Esophagus mucosa (tissue), 1 donor: ENCODE measurements around the gene MEX3B. TPM values are rescaled to one million over a fixed set of nuclear protein-coding genes. Genes with fewer than 3 reads are reported as not detected.
"Not testable (repeated sequence)": the region's sequence is repeated elsewhere in the genome, so short reads cannot be mapped to it uniquely, and the experiment has no call there.

Source experiments
- ATAC-seq: fragments of 200-7000 bp; cut with Tn5 transposase; one replicate; pipeline ENCODE4 v1.9.1; 2020
- total RNA-seq: library from RNA; stranded (reverse); gene quantifications from one replicate; pipeline ENCODE4 v1.2.4, GENCODE V29; 2023
- donor health status: DM: yes; HTN: yes; CAD: no.

MEX3B gene
- total RNA-seq, 1 donor from 2014 or later, result 0.48 TPM

DNA sequence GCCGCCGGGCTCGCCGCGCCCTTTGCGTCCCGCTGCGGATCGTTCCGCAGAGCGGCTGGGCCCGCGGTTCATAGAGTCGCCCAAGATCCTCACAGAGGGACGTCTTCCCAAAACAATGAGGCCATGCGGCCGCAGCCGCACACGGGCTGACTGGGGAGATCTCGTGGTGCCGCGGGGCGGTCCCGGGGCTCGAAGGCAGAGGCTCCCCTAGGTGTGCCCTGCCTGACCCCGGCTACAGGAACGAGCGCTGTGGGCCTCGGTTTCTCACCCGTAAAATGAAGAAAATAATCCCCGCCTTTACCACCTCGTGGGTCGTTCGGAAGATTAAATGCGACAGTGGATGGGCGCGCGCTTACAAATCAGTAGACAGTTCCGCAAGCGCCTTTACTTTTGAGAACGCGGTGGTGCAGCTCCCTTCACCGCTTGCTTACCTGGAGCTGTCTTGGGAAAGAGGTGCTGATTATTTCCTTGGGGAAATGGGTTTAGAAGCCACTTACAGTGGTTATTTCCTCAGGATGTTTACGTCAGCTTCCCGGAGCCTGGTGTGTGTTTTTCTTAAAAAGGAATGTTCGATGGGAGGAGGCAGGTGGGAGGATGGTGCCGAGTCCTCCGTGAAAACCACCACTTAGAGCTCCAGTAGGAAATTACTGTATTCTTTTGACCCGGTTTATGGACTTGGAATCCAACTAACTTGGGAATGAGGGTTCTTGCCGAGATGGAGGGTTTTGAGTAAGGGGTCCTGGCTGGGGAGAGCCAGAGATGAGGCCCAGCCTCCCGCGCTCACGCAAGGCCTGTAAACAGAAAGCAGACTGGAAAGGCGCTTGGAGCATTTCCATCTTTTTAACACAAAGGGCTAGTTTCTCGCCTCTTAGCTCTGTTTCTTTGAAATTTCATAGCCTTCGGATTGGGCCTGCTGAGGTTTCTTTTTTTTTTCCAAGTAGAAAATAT is 1.9 kb upstream of the MEX3B start:
- peak; percentile 1 for ATAC-seq

DNA sequence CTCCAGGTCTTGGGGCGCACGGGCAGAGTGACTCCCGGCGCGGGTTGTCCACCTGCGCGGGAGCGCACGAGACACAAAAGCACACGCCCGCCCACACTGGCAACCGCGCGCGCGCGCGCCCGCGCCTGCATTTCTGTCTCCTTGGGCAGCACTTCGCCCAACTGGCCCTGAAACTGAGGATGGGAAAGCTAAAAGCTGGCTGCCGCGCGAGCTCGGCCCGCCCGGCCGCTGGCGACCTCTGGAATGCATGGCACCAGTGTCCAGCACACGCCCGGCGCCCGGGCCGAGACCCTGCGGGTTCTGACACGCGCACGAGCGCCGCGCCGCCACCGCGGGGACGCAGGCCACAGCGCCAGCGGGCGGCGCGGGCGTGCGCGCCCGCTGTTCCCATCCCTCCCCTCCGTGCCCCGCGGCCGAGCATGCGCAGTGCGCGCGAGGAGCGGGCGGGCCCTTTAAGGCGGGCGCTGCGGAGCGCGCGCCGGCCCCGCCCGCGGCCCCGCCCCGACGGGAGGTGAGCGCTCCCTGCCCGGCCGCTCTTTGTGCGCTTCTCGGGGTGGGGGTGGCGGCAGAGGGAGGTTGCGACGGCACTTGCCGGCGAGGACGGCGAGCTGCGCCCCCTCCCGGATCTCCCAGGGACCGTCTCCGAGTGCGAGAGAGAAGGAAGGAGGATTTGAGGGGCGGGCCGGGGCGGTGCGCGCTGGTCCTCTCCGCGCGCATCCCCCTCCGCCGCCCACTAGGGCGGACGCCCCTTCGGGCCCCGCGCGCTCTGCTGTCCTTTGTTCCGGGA is 1.0 kb upstream of the MEX3B start:
- ATAC-seq, result peak; percentile 94

DNA sequence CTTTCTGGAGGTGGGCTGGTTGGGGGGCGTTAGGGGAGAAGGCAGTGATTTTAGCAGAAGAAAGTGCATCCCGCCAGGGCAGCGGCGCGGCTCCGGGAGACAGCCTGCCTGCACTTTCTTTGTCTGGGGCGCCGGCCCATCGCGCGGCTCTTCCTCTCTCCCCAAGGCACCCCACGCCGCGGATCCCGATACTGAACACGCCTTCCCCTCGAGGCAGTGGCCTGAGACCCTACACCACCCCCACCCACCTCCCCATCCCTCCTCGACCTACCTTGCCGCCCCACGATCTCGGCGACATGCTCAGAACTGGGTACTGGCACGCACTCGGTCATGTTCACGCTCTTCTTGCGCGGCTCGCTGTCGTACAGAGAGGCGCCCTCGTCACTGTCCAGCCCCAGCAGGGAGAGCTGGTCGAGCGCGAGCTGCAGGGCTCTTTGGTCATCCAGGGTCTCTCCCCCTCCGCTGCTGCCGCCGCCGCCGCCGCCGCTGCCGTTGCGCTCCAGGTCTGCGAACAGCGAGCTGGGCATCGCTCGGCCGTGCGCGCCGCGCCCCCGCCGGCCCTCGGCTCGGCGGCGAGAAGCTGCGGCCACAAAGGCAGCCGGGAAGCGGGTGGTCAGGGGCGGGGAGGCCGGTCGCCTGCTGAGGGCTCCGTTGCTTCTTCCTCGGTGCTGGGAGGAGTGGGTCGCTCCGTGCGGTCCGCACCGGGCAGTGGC is 483 bp downstream of the MEX3B start:
- ATAC-seq, result no peak

DNA sequence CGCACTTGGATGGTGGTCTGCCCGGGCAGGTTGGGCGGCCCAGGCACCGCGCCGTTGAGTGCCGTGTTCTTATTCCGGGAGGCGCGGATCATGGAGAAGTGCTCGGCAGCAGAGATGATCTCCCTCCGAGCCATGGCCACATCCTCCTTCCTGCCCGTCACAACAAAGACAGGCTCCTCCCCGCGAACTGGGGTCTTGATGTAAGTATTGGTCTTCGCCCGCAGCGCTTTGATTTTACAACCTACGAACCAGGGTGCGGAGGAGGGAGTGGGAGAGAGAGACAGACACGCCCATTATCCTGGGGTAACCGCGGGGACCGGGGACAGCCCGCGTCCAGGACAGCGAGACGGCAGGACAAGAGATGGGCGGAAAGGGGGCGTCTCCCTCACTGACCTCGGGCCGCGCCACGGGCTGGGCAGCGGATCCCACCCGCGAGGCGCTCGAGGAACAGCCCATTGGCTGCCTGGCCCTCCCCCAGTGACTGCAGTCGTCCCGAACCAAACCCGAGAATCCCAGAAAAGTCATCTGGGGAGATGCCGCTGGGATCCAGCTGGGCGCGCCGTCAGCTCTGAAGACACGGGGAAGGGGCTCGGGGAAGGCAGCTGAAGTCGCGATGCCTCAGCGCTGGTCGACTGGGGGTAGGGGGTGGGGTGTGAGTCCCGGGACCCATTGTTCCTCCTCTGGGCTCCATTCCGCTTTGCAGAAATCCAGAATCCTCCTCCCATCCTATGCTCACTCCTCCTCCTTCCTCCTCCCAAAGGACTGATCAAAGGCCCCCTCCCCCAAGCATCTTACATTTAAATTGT is 1.2 kb downstream of the MEX3B start:
- ATAC-seq, result no peak

DNA sequence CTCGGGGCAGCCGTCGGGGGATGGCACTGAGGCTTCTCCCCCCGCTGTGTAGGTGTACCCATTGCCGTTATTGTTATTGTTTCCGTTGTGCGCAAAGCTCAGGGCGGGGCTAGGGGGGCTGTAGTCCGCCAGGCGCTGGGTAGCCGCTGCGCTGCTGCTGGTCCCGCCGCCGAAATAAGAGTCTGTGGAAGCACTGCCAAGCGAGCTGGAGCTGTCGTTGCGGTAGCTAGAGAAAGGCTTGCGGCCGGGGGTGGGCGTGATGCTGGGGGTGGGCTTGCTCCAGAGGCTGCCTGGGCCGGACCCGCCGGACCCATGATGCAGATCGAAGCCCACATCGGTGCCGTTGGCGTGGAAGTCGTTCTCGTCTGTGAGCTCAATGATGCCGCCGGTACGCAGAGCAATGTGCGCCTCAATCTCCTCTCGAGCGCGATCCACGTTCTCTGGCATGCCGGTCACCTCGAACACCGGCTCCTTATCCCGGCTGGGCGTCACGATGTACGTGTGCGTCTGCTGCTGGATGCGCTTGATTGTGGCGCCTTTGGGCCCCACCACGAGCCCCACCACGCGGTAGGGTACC is 1.9 kb downstream of the MEX3B start:
- no peak for ATAC-seq

DNA sequence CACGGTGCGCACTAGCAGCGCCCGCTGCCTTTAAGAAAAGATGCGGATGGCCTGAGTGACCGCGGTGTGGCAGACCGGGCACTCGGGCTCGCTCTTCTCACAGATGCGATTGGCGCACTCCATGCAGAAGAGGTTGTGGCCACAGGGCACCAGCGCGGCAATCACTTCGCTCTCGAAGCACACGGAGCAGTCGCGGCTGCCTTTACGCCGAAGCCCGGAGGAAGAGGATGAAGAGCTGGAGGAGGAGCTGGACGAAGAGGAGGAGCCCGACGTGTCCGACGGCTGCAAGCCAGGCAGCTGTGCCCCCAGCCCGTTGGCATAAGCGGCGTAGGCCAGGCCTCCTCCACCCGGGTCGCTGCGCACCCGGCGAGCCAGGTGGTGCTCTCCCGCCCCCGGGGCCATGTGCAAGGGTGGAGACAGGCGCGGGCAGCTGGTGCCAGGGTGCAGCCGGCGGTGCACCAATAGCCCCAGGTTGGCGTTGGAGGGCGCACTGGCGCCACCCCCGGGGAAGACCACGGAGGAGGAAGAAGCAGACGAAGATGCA is 2.6 kb downstream of the MEX3B start:
- no peak for ATAC-seq

DNA sequence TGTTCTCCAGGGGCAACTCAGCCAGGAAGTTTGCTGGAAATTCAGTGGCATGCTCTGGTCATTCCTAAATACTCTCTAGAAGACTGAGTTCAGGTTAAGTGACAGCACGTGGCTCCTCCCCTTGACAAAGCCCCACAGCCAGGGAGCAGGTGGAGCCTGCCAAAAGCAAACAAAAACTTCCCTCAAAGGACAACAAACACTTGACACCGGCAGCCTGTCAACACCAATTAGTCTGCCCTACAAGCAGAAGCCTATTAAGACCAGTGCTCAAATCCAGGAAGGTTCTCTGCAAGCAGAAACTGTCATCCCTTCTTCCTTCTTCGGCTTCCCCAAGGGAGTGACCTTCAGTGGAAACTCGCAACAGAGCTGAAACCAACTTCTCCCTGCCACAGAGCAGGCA is 5.0 kb downstream of the MEX3B start:
- no peak for ATAC-seq

DNA sequence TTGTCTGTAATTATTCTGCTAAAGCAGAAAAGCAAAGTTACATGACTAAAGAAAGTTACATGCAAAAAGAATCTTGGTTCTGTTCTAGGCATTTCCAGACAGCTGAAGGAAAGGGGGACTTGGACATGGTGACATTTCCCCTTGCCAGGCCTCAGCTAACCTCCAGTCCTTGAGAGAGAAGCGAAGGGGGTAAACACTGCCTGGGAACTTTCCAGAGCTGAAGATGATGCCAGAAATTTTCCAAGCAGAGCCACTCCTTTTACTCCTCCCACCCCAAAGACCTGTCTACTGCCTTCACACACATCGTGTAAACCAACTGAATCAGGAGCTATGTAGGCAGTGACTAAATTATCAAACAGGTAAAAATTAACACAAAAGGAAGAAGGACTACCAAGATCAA is 5.4 kb downstream of the MEX3B start:
- ATAC-seq, result no peak

DNA sequence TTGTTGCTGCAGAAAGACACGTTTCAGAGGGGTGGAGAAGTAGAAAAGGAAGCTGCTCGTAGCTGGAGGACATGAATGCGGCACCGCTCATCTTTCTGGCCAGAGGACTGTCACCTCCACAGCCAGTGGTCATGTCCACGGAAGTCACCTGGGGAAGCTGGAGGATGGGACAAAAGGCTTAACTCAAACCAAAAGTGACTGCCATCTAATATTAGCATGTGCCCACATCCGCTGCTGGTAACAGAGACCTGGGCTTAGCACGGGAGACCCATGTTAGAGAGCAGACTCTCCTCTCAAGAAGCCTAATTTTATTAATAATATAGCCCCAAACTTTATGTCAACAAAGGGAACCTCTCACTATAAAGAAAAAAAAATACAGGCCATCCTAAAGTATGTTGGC is 5.9 kb downstream of the MEX3B start:
- ATAC-seq, result no peak

DNA sequence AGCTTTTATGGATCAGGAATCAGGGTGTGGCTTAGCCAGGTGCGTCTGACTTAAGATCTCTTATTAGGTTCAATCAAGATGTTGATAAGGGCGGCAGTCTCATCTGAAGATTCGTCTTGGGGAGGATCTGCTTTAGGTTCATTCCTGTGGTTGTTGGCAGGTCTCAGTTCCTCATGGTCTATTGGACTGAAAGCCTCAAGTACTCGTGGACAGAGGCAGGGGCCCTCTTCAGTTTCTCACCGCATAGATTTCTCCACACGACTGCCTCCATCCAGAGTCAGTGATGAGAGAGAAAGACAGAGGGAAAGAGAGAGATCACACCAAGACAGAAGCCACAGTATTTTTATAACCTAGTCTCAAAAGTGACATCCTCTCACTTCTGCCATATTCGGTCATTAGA is 9.4 kb downstream of the MEX3B start:
- no peak for ATAC-seq

DNA sequence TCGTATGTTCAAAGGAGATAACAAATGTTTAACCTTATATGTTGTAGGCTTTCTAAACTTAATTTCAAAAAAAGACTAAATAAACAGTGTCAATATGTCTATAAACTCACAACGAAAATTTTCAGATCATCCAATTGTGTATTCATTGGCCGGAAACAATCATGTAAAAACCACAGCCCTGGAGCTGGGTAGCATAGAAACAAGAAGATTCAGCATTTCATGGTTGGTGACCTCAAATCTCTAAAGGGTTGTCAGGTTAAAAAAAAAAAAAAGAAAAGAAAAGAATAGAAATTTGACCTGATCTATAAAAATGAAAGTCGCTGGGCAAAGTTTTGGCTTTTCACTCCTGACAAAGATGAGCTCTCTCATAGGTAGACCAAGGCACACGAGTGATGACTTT is 13.9 kb downstream of the MEX3B start:
- ATAC-seq, result no peak

DNA sequence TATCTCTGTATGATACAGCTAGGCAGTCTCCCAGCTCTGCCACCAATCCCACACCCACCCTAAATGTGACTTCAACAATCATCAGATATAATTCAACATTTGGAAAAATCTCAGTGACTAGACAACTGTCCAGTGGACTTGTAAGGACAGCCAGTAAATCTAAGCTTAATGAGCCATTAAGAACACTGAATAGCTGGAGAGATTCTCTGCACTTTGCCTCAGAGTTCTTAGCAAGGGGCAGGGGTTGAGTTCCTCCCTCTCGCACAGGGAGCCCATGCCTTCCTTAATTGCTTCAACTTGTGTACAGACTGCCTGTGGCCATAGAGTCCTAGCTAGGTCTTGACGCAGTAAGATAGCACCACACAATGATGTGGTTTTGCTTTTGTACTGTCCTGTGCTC is 15.6 kb downstream of the MEX3B start:
- no peak for ATAC-seq

DNA sequence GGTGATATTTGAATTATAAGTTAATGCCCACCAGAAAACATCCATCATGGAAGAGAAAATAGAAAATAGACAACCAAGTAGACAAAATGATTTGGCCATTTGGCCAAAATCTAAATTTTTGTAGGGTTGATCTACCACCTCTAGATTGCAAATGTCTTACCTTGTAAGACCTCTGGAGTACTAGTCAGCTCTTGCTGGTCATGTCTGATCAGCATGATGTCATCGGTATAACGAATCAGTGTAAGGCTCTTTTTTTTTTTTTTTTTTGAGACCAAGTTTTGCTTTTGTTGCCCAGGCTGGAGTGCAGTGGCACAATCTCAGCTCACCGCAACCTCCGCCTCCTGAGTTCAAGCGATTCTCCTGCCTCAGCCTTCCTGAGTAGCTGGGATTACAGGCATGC is 17.7 kb downstream of the MEX3B start:
- ATAC-seq, result not testable (repeated sequence)

DNA sequence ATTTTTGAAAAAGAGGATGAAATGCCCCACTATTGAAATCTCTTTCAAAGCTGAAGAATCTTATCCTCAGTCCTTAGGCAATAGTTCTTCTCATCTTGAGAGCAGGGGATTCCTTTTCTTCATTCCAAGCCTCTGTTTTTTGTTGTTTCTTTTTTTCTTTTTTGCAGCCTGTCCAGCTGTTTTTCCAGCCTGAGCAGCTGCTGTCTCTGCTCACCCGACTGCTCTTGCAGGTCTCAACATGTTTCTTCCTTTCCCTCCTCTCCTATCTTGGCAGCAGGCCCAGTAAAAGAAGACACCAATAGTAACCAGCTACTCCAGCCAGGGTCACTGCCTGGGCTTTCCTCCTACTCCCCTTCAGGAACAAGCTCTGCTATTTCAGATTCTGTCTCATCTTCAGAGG is 23.8 kb downstream of the MEX3B start:
- peak; percentile 68 for ATAC-seq

DNA sequence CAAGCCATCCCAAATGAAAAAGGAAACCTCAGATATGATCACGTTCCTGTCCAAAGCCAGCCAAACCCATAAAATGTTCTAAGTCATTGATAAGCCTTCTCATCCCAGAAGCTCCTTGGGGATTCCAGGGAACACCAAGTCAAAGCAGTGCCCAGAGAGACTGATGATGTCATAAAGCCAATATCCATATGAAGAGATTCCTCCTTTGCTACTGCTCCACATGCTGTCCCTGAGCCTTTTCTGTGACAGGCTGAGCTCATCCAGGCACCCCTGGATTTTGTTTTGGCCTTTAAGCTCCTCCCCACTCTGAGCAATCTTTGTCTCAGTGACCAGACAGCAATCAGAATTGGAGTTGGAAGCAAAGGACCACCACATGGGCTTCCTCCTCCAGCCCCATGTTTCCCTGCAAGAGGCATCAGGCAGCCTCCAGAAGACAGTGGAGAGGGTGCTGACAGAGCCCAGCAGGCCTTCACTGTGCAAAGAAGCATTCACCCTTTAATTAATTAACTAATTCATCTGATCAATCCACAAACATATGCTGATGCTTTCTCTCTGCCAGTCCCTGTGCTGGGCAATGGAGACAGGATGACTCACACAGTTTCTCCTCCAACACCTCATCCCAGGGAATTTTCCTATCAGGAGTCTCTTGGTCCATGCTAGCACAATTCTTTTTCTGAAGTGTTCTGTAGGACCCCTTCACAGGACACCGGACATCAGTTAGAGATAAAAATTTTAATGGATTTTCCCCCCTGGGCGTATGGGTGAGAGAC is 25.0 kb downstream of the MEX3B start:
- no peak for ATAC-seq

DNA sequence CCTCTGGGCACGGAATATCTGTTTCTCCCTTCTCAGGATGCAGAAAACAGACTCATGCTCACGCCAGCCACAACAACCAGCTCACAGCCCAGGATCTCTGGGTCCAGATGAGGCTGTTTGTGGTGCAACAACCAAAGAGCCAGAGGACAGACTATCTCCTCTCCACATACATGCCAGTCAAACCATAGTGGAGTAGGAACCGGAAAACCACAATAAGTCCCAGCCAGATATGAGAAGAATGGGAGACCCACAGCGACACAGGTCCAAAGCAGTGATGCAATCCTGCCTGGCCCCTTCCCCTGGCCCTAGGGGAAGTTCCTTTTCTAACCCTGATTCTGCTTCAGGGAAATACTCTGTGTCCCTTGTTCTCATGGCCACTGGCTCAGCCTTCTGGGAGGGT is 27.6 kb downstream of the MEX3B start:
- no peak for ATAC-seq

DNA sequence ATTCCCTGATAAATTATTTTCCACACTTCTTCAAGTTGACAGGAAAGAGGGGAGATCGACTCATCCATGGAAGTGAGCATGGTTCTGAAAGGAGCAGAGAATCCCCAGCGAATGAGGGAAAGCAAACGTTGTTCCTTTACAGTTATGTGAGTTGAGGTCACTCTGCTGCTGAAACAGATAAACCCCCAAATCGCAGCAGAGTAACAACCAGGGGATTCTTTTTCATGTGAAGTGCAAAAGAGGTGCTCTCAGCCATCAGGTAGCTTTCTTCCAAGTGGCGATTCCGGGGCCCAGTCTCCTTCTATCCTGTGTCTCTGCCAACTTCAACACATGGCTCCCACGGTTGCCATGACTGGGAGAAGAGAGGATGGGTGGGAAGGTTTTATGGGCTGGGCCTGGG is 28.2 kb downstream of the MEX3B start:
- ATAC-seq, result no peak

DNA sequence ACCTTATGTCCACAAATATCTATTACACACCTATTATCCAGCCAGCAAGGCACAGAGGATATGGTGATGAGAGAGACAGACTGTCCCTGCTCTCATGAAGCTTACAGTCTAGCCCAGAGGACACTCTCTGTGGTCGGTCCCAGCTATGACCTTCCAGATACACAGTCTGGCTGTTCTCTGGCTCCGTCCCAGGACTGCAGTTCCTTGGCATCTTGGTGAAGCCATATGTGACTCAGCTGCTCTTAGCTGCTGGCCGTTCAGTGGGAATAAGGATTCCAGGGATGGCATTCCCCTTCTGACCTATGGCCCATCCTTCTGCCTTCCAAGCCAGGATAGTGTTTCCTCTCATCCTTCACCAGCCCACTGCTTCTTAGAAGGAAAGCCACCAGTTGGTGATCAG is 30.8 kb downstream of the MEX3B start:
- no peak for ATAC-seq

DNA sequence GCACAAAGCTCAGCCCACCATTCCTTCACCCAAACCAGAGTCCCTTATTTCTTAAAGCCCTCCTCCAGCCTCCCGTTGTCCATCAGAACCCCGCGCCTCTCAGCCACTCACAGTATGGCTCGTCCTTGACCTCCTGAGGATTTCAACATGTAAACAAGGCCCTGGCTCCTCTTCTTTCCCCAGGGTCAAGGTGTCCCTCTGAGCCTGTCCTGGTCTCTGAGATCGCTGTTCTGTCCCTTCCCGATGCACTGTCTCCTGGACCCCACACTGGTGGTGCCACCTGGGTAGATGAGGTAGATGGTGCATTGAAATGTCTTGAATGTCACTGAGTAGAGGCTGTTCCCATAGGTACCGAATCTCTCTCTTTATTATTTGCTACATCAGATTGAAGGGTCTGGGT is 32.9 kb downstream of the MEX3B start:
- ATAC-seq, result no peak

DNA sequence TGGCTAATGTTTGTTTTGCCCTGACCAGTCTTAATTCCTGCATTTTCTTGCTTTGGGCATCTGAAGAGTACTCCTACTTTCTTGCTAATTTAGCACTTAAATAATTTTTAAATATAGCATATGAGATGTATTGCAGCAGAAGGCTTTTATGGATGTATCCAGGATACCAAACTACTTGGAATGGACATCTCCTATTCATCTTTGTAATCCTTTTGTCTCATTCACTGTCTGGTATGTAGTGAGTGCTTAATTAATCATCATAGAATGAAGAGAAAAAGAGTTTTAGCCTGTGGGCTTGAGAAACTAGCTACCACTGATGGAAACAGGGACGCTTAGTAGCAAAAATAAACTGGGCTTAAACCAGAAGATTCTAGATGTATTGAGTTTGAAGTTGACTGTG is 40.6 kb downstream of the MEX3B start:
- ATAC-seq, result no peak

DNA sequence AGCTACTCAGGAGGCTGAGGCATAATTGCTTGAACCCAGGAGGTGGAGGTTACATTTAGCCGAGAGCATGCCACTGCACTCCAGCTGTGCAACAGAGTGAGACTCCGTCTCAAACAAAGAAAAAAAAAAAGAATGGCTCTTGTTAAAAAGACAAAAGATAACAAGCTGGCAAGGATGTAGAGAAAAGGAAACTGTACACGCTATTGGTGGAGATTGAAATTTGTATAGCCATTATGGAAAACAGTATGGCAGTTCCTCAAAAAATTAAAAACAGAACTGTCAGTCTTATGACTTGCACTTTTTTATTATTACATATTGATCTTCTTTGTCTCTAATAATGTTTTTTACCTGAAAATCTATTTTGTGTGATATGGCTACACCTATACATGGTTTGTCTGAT is 41.9 kb downstream of the MEX3B start:
- ATAC-seq, result no peak
